K562 (cell line): ENCODE measurements around the gene REM1. TPM values are rescaled to one million over a fixed set of nuclear protein-coding genes. Genes with fewer than 3 reads are reported as not detected.

Source experiments
- ARID1B ChIP-seq: fragments of 450-650 bp; IDR thresholded peaks from 2 replicates; pipeline ENCODE4 v1.6.1; 2016; ENCODE audit warnings: antibody characterized with exemption, mild to moderate bottlenecking, inconsistent platforms
- CXXC5 ChIP-seq: fragments of 250-450 bp; sonication (Bioruptor Pico); IDR thresholded peaks from 2 replicates; pipeline ENCODE4 v1.8.0; 2022; ENCODE audit warnings: inconsistent platforms, mild to moderate bottlenecking, moderate library complexity
- DNMT1 ChIP-seq: fragments of 450-650 bp; IDR thresholded peaks from 2 replicates; pipeline ENCODE4 v1.6.1; 2016; ENCODE audit warnings: antibody characterized with exemption, mild to moderate bottlenecking
- KAT8 ChIP-seq: fragments of 450-650 bp; IDR thresholded peaks from 2 replicates; pipeline ENCODE4 v1.6.1; 2016; ENCODE audit warnings: low read depth, mild to moderate bottlenecking
- MECOM ChIP-seq: fragments of 250-450 bp; sonication (Bioruptor Pico); IDR thresholded peaks from 2 replicates; pipeline ENCODE4 v1.8.0; 2022; ENCODE audit warnings: inconsistent platforms
- MEF2D ChIP-seq: conservative IDR thresholded peaks from 2 replicates; pipeline ENCODE4 v1.6.1; 2016; ENCODE audit warnings: low read depth, missing genetic modification characterization, missing compliant biosample characterization
- NR2C1 ChIP-seq, 2 experiments: fragments of 450-650 bp; IDR thresholded peaks; 2 replicates each; pipeline ENCODE4 v1.6.1; 2017; ENCODE audit warnings: mild to moderate bottlenecking in 2 of 2, antibody characterized with exemption in 1 of 2, inconsistent platforms in 1 of 2, missing compliant biosample characterization in 1 of 2, missing genetic modification characterization in 1 of 2
- PATZ1 ChIP-seq: fragments of 250-450 bp; sonication (Bioruptor Pico); IDR thresholded peaks from 2 replicates; pipeline ENCODE4 v1.5.0; 2020; ENCODE audit warnings: mild to moderate bottlenecking, borderline replicate concordance
- PTRF ChIP-seq: fragments of 450-650 bp; IDR thresholded peaks from 2 replicates; pipeline ENCODE4 v1.6.1; 2016; ENCODE audit warnings: mild to moderate bottlenecking, missing genetic modification characterization, missing compliant biosample characterization
- SAFB2 ChIP-seq: fragments of 200-400 bp; formaldehyde crosslinking; IDR thresholded peaks from 2 replicates; pipeline ENCODE4 v1.6.1; 2018; ENCODE audit warnings: borderline replicate concordance, low read length, low read depth, moderate library complexity; ENCODE audit not compliant: severe bottlenecking
- TEAD1 ChIP-seq, 2 experiments: fragments of 450-650 bp in 1 of 2; sonication (generic) in 1 of 2; formaldehyde crosslinking; IDR thresholded peaks; 2 replicates each; pipeline versions ENCODE4 v1.4.0 to v1.8.0; 2020 to 2022; ENCODE audit warnings: mild to moderate bottlenecking in 2 of 2, missing genetic modification reagents in 1 of 2
- ZNF395 ChIP-seq: fragments of 200-800 bp; sonication (Bioruptor generic); IDR thresholded peaks from 2 replicates; pipeline ENCODE4 v1.6.1; 2017; ENCODE audit warnings: missing genetic modification characterization, missing compliant biosample characterization
- ZNF740 ChIP-seq, 3 experiments: fragments of 200-800 bp in 1 of 3; sonication (Bioruptor generic) in 1 of 3; sonication (generic) in 1 of 3; formaldehyde crosslinking in 1 of 3; IDR thresholded peaks; 2 replicates each; pipeline versions ENCODE4 v1.6.1 to v1.8.0; 2016 to 2022; ENCODE audit warnings: mild to moderate bottlenecking in 2 of 3, missing compliant biosample characterization in 2 of 3, missing genetic modification characterization in 2 of 3, missing genetic modification reagents in 1 of 3
- polyA plus RNA-seq, 8 experiments: library from polyadenylated mRNA; depleted of rRNA in 4 of 8; stranded (reverse) in 5 of 8; unstranded in 3 of 8; fragments of >200 nt; fragmentation: Nextera tagmentation in 2 of 8; fragmentation: Illumina TruSeq in 1 of 8; extraction: Ambion mirVana in 2 of 8; extraction: Trizol in 1 of 8; gene quantifications; 2 replicates each; pipeline versions ENCODE4 v1.2.1 to v1.2.3, GENCODE V29; 2011 to 2014; ENCODE audit warnings: inconsistent platforms in 1 of 8, missing spikeins in 1 of 8
- total RNA-seq, 7 experiments: library from RNA; depleted of rRNA in 6 of 7; stranded (reverse); fragments of >200 nt in 6 of 7; fragmentation: Illumina TruSeq in 2 of 7; extraction: Trizol in 2 of 7; gene quantifications; 2 replicates each; pipeline versions ENCODE4 v1.2.1 to v1.2.3, GENCODE V29; 2011 to 2021; ENCODE audit warnings: low replicate concordance in 1 of 7
- TF ChIP-seq, protein P1 (sequence below): fragments of 450-650 bp; formaldehyde crosslinking; conservative IDR thresholded peaks from 2 replicates; pipeline ENCODE4 v1.4.0; 2022; ENCODE audit warnings: mild to moderate bottlenecking, missing genetic modification characterization
- TF ChIP-seq, protein P2 (sequence below): sonication (generic); formaldehyde crosslinking; IDR thresholded peaks from 2 replicates; pipeline ENCODE4 v1.8.0; 2022; ENCODE audit warnings: missing genetic modification reagents, mild to moderate bottlenecking, borderline replicate concordance
- TF ChIP-seq, protein P3 (sequence below): sonication (generic); formaldehyde crosslinking; IDR thresholded peaks from 2 replicates; pipeline ENCODE4 v1.8.0; 2022; ENCODE audit warnings: mild to moderate bottlenecking, missing genetic modification reagents, borderline replicate concordance

Gene REM1
- total and polyA plus RNA-seq, 9 of the 15 experiments (the other 6 are each of a cell fraction or from before 2014, with no cell fraction given), result not detected

- TF ChIP-seq ZNF740 (CRISPR knock-in tag; IDR thresholded peaks at IDR 0.05) (no peak), ZNF740 (tag; IDR thresholded peaks at IDR 0.05) (peak in 1 of 2 experiments; percentile 85; a peak in 2 of 4 replicates), CXXC5 (CRISPR knock-in tag) (no peak), PTRF (peak; percentile 82), DNMT1 (no peak), KAT8 (no peak), ARID1B (no peak), NR2C1 (IDR thresholded peaks at IDR 0.05) (no peak), NR2C1 (tag; IDR thresholded peaks at IDR 0.05) (peak; percentile 47), MECOM (CRISPR knock-in tag) (0 out of 2 replicates have a peak, but pooled peaks have one; percentile 28), PATZ1 (no peak), ZNF395 (CRISPR knock-in tag) (peak; percentile 74; the same call in 1 of the 2 replicates), TEAD1 (CRISPR knock-in tag; IDR thresholded peaks at IDR 0.05) (peak in 1 of 2 experiments; percentile 70; a peak in 2 of 4 replicates), MEF2D (tag) (peak; percentile 74), SAFB2 (no peak)
- TF ChIP-seq, protein P1, sequence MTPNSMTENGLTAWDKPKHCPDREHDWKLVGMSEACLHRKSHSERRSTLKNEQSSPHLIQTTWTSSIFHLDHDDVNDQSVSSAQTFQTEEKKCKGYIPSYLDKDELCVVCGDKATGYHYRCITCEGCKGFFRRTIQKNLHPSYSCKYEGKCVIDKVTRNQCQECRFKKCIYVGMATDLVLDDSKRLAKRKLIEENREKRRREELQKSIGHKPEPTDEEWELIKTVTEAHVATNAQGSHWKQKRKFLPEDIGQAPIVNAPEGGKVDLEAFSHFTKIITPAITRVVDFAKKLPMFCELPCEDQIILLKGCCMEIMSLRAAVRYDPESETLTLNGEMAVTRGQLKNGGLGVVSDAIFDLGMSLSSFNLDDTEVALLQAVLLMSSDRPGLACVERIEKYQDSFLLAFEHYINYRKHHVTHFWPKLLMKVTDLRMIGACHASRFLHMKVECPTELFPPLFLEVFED (CRISPR knock-in tag), result no peak
- TF ChIP-seq, protein P2, sequence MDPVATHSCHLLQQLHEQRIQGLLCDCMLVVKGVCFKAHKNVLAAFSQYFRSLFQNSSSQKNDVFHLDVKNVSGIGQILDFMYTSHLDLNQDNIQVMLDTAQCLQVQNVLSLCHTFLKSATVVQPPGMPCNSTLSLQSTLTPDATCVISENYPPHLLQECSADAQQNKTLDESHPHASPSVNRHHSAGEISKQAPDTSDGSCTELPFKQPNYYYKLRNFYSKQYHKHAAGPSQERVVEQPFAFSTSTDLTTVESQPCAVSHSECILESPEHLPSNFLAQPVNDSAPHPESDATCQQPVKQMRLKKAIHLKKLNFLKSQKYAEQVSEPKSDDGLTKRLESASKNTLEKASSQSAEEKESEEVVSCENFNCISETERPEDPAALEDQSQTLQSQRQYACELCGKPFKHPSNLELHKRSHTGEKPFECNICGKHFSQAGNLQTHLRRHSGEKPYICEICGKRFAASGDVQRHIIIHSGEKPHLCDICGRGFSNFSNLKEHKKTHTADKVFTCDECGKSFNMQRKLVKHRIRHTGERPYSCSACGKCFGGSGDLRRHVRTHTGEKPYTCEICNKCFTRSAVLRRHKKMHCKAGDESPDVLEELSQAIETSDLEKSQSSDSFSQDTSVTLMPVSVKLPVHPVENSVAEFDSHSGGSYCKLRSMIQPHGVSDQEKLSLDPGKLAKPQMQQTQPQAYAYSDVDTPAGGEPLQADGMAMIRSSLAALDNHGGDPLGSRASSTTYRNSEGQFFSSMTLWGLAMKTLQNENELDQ, result no peak
- TF ChIP-seq, protein P3, sequence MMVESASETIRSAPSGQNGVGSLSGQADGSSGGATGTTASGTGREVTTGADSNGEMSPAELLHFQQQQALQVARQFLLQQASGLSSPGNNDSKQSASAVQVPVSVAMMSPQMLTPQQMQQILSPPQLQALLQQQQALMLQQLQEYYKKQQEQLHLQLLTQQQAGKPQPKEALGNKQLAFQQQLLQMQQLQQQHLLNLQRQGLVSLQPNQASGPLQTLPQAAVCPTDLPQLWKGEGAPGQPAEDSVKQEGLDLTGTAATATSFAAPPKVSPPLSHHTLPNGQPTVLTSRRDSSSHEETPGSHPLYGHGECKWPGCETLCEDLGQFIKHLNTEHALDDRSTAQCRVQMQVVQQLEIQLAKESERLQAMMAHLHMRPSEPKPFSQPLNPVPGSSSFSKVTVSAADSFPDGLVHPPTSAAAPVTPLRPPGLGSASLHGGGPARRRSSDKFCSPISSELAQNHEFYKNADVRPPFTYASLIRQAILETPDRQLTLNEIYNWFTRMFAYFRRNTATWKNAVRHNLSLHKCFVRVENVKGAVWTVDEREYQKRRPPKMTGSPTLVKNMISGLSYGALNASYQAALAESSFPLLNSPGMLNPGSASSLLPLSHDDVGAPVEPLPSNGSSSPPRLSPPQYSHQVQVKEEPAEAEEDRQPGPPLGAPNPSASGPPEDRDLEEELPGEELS (CRISPR knock-in tag), result no peak
Measured at GRCh38 chr20:31505903-31506302, 30.8 kb downstream of the REM1 start (continued).
